ENCODE data around the gene HES3. TPM values are rescaled to one million over a fixed set of nuclear protein-coding genes. Genes with fewer than 3 reads are reported as not detected.

Gene HES3
- total RNA-seq, 4 donors from 2014 or later = not detected

DNA sequence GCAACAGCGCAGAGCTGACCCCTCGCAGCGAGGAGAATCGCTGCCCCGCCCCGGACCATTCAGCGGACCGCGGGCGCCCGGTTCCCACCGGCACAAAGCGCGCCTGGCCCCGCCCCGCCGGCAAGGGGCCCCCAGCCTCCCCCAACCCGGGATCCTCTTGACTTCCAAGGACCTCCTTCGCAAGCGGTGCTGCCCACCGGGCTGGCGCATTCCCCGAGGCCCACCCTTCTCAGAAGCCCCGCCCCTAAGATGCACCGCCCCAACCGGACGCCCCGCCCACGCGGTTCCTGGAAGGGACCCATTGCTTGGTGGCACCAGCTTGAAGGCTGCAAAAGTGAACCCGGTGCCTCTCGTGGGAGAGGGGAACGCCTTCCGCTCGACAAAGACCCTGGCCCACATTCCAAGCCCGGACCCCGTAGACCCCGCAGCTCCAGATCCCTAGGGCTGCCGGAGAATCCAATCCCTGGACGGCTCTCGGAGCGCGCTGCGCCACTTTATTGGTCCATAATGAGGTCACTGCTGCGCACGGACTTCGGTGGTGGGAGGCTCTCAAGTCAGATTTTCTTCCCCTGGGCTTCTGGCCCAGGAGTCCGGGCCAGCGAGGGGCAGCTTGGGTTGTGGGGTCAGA, 2.0 kb downstream of the HES3 start:
- H3K36me3 ChIP-seq = no peaks in the 10 kb centered on the region
- no peak for TF ChIP-seq POLR2A (IDR thresholded peaks at IDR 0.05; ENCODE audit: low read depth)
- no peak for TF ChIP-seq CTCF (IDR thresholded peaks at IDR 0.05)
- TF ChIP-seq POLR2AphosphoS5 (IDR thresholded peaks at IDR 0.05) = no peak
- no peak for TF ChIP-seq EP300 (IDR thresholded peaks at IDR 0.05)
- WGBS = no CpG with 5 or more reads among the region's 49 CpGs
- H3K9me3 ChIP-seq = no peaks in the 10 kb centered on the region
- intact Hi-C loops (cut with DNase I) = loop anchor here (2.0 kb wide), 4 partner anchors 39 to 193 kb away; partner anchors contain the start of gene RNF207
- peaks cover 30 to 65% (median 47%) of the 10 kb centered on the region in 4 donors for H3K4me1 ChIP-seq
- no peak overlapping the region for H3K27ac ChIP-seq (replicated peaks in 1 of 4)
- peaks cover 26 to 100% (median 65%) of the 10 kb centered on the region in 4 donors for H3K27me3 ChIP-seq
- DNase-seq (ENCODE audit: extremely low spot score) = no peak
- H3K4me3 ChIP-seq = peak overlapping the region in 1 of 4 donors; percentile 5

GRCh38 chr1:6246497-6247467, 2.8 kb downstream of the HES3 start:
- Histone ChIP-seq H3K4me3 (no peak overlapping the region), H3K4me1 (peaks cover 25 to 58% (median 42%) of the 10 kb centered on the region in 4 donors), H3K27me3 (peaks cover 20 to 100% (median 57%) of the 10 kb centered on the region in 4 donors), H3K27ac (replicated peaks in 1 of 4) (no peak overlapping the region), H3K9me3 (no peaks in the 10 kb centered on the region), H3K36me3 (no peaks in the 10 kb centered on the region)
- TF ChIP-seq EP300 (IDR thresholded peaks at IDR 0.05) (no peak), CTCF (IDR thresholded peaks at IDR 0.05) (peak in 2 of 3 experiments; percentile 93 to 97)
- WGBS = 12% methylated on average over 23 of the region's 30 CpGs
- no peak for DNase-seq (ENCODE audit: extremely low spot score)
- intact Hi-C loops (cut with DNase I) = loop anchor here (2.0 kb wide), 2 partner anchors 96 to 158 kb away; no protein-coding TSS in a partner anchor

DNA sequence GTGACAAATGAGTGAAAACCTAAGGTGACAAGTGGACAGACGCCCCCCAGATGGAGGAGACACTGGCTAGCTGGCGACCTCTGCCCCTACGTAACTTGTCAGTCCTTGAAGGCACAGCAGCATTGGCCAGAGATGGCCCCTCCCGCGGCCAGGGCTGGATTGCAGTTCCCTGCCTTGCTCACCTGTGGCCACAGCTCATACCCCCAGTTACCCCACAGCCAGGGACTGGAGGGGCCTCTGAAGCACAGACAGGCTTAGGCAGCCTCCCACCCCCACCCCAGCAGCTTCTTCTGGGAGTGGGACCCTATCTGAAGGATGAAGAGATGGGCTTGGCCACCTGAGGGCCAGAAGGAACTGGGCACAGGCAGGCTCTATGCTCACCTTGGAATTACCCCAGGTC, 3.7 kb downstream of the HES3 start:
- intact Hi-C loops (cut with DNase I) = loop anchor here (2.0 kb wide), 2 partner anchors 95 to 157 kb away; no protein-coding TSS in a partner anchor

More for the DNA sequence above, 3.7 kb downstream of the HES3 start:
- no peak overlapping the region for H3K4me3 ChIP-seq
- no peak overlapping the region for H3K27ac ChIP-seq (replicated peaks in 1 of 4)
- no peak for DNase-seq (ENCODE audit: extremely low spot score)
- H3K4me1 ChIP-seq = peaks cover 17 to 49% (median 34%) of the 10 kb centered on the region in 4 donors
- 79% methylated on average over 2 of the region's 5 CpGs for WGBS
- TF ChIP-seq CTCF (IDR thresholded peaks at IDR 0.05) (no peak), EP300 (IDR thresholded peaks at IDR 0.05) (no peak), POLR2A (IDR thresholded peaks at IDR 0.05; ENCODE audit: low read depth) (no peak), POLR2AphosphoS5 (IDR thresholded peaks at IDR 0.05) (no peak)
- H3K9me3 ChIP-seq = no peaks in the 10 kb centered on the region
- H3K36me3 ChIP-seq = no peaks in the 10 kb centered on the region
- peaks cover 13 to 100% (median 49%) of the 10 kb centered on the region in 4 donors for H3K27me3 ChIP-seq
